Head of caudate nucleus (tissue), 42 donors: ENCODE measurements around the gene FGF10.

Experiments used
- DNase-seq, 42 donors: peaks; one replicate each; pipeline versions ENCODE4 v3.0.0 to v3.0.0-alpha.2; 2020 to 2021; ENCODE audit warnings: mixed read lengths in 7 of 42
- intact Hi-C: fragments of 100-400 bp; cut with DNase I; formaldehyde crosslinking; loops from one replicate; pipeline ENCODE4 v1.15.0; 2022

Gene FGF10

GRCh38 chr5:44361342-44362001, 27.7 kb downstream of the FGF10 start:
- no peak for DNase-seq
- intact Hi-C loops: no loop called here

- no peak for DNase-seq
- intact Hi-C loops: no loop called here
These were observed 28.3 kb downstream of the FGF10 start for GRCh38 chr5:44360919-44361318.

DNA sequence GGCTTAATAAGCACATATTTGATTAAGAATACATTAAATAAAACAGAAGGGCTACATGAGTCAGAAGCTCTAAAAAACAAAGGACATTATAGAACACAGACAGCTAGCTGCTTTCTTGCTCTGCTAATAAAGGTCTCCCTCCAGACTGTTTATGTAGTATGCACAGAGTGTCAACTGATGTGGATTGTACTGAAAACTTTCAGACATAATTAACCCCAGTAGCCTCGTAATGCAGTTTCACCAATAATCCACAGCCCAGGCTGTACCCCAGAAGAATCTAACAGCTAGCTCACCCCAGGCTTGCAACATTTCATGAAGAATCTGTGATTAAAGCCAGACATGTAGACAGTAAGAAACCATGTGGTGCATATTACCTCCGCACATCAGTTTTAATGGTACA, 30.8 kb downstream of the FGF10 start:
- DNase-seq: no peak
- intact Hi-C loops: no loop called here

GRCh38 chr5:44356231-44356630, 33.0 kb downstream of the FGF10 start:
- intact Hi-C loops: no loop called here
- DNase-seq: no peak

DNA sequence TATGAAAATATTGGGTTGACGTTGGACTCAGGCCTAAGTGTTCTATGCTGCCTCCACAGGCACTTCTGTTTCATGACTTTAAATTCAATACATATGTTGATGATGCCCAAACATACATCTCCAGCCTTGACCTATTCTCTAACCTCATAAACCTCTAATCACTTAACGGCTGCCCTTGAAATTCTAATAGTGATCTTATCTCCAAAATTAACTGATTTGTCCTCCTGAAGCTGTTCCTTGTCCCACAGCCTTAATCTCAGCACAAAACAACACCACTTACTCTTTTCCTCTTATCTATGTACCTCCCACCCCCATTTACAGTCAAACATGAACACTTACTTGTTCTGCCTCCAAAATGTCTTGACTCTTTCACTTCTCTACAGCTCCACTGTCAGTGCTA, 43.3 kb downstream of the FGF10 start:
- intact Hi-C loops: no loop called here
- DNase-seq: no peak

DNA sequence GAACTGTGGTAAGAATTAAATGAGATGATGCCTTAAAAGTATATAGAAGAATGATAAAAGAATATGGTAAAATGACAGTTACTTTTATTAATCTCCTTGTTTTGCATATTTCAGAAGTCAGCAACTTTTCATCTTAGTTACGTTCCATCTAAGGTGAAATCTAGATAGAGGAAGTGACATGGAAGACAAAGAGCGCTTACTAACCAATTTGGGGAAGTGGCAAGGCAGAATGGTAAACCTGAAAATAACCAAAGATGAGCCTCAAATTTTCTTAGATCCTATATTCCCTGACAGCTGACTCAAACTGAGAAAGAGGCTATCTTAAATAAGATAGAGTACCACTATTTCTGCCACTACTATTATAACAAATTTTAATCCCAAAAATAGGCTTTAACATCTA, 52.5 kb downstream of the FGF10 start:
- intact Hi-C loops: no loop called here
- DNase-seq: no peak

DNA sequence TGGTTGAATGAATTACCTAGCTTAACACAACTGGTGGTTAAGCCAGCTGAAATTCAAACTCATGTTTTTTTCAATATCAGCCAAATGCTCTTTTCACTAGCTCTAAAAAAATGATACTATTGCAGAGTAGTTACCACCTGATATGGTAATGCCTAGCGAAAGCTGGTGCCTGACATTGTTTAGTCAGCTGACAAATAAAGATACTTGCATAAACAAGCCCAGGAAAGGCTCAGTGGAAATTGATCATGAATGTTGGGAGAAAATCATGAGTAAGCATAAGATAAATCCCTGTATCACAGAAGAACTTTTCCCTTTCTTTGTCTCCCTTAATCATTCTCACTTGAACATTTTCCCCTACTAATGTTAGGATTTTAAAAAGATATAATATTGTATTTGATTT, 54.6 kb downstream of the FGF10 start:
- DNase-seq: no peak
- intact Hi-C loops: no loop called here

- no peak for DNase-seq
- intact Hi-C loops: no loop called here
These were observed 56.8 kb downstream of the FGF10 start for GRCh38 chr5:44332285-44332971.

DNA sequence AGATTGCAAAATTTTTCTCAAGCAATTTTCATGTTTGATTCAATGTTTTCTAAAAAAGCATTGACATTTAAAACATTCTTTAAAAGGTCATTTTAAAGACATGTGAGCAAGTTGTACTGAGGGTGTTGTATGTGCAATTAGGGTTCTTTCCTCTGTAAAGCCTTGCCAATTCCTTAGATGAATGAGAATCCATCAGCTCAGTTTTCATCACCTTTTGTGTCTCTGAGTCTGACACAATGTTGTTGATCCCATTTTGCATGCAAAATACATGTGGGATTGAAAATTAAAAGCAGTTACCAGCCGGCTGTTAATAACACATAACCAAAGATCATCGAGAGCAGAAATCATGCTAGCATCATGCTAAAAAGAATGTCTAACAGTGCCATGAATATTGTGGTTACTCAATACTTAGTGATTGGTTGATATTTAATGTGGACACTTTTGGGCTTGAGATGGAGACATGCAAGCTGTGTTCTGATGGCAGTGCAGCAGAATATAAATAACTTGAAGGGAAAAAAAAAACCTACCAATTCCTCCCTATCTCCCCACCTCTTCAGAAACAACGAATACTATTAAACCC, 57.7 kb downstream of the FGF10 start:
- intact Hi-C loops: no loop called here
- DNase-seq: no peak

GRCh38 chr5:44329716-44330115, 59.5 kb downstream of the FGF10 start:
- DNase-seq: no peak
- intact Hi-C loops: no loop called here

DNA sequence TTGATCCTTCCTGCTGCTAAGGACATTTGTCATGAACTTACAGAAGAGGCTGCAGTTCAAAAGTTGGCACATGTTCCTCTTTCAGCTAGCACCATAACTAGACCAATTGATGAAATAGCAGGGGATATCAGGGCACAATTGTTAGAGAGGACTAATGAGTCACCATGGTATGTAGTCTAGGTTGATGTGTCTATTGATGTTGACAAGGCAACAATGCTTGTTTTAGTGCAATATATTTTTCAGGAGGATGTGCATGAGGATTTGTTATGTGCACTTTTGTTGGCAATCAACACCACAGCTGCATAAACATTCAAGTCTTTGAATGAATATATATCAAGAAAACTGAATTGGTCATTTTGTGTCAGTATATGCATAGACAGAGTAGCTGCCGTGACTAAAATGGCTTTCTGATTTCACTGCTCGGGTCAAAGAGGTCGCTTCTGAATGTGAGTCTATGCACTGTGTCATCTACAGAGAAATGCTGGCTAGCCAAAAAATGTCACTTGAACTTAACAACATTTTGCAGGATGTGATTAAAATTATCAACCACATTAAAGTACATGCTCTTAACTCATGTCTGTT, 68.0 kb downstream of the FGF10 start:
- no peak for DNase-seq
- intact Hi-C loops: no loop called here

GRCh38 chr5:44320188-44320587, 69.0 kb downstream of the FGF10 start:
- intact Hi-C loops: no loop called here
- DNase-seq: no peak

DNA sequence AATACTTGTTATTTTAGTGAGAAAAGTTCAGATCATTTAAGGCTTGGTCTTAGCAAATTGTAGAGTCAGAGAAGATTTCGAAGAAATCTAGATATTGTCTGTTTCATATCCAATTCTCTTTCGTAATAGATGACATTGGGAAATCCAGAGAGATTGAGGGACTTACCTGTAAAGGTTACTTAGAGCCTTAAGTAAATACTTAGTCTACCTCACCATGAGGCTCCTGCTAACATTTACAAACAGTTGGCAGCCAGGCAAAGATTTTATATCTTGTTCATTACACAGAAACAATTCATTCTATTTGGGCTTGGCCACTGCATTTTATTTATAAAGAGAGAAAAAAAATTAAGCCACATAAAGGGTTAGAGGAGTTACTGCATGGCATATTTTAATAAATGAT, 70.3 kb downstream of the FGF10 start:
- DNase-seq: no peak
- intact Hi-C loops: no loop called here

DNA sequence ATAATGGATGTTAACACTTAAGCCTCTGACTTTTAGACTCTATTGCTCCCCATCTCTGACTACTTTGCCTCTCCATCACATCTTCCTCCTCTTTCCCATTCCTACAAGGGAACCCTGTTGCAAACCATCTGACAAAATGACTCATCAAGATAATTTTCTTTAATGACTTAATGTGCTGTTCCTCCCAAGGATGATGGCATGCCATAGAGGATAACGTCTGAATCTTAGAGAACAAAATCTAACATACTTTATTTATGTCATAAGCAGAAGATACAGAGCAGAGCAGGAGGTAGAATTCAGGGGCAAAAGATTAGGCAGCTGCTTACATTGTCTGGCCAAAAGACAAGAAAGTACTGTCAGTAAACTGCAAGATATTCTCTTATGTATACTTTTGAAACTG, 76.8 kb downstream of the FGF10 start:
- intact Hi-C loops: no loop called here
- DNase-seq: peak in 2 of 42 donors; percentile 7 to 8

- no peak for DNase-seq
- intact Hi-C loops: no loop called here
These were observed 88.7 kb downstream of the FGF10 start for GRCh38 chr5:44300551-44300950.

DNA sequence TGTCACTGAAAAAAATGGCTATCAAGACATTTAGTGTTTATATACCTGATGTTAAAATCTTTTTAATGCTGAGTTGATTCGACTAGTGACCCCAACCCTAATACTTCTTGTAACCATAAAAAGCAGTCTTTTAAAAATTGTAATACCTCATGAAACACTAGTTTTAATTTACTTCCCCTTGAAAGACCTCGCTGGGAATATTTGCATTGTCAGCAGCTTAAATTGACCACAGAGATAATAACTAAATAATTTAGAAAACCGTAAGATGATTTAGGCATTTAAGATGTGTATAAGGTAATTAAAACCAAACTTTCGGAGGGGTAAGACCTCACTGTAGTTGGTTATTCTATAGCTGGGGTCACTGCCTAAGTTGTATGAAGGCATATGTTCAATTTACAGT, 89.8 kb downstream of the FGF10 start:
- intact Hi-C loops: no loop called here

DNA sequence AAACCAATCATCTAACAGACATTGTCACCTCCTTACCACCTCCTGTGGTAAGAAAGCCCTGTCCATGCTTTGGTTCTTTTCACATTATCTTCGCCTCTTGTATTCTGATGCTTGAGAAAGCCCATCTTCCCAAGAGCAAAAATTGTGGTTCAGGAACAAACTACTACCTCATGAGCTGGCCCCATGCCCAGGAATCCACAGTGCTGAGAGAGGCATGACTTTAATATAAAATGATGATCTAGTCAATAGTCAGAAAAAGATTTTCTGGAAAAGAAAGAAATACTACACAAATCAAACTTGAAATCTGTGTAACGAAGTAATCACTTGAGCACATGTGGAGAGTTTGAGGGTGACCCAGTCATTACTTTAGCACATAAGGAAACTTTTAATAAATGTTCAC, 94.7 kb downstream of the FGF10 start:
- intact Hi-C loops: no loop called here
- DNase-seq: no peak

More for the DNA sequence above, 89.8 kb downstream of the FGF10 start:
- DNase-seq: no peak

DNA sequence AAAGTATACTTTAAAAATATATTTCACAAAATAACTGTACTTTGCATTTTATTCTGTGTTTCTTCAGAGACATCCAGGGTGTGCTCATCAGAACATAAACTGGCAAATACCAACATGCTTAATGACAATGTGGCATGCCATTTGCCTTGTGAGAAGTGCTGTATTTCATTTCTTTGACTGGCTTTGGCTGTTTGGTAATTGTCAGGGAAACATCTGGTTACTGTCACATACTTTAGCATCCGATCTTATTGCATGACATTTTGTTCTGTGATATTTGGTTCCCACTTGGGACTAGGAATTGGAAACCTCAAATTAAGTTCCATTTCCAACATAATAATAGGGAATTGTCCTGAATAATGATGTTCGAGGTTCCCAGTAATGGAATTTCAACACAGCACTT, 96.5 kb downstream of the FGF10 start:
- intact Hi-C loops: no loop called here

GRCh38 chr5:44278469-44278868, 110.8 kb downstream of the FGF10 start:
- DNase-seq: no peak

More for the DNA sequence above, 96.5 kb downstream of the FGF10 start:
- DNase-seq: no peak

DNA sequence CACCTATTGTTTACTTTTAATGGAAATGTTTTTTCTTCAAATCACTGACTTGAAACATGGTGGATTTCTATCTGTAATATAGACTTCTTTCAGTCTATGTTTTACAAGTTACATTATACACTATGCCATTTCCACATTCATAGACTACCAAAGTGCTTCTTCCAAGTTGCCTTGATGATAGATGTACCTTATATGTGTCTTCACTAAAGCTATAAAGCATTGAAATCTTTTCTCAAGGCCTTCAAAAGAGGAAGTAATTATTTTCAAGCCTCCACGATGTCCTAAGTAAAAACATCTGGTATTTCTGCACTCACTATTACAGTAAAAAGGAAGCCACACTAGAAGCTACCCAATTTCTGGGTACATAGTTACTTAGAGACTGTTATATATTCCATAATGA, 113.3 kb downstream of the FGF10 start:
- DNase-seq: no peak
- intact Hi-C loops: no loop called here

More at GRCh38 chr5:44278469-44278868, 110.8 kb downstream of the FGF10 start:
- intact Hi-C loops: no loop called here
